ENCODE results near the gene SPACA7.
"Not testable (repeated sequence)": the region's sequence is repeated elsewhere in the genome, so short reads cannot be mapped to it uniquely, and the experiment has no call there.

The SPACA7 gene

DNA sequence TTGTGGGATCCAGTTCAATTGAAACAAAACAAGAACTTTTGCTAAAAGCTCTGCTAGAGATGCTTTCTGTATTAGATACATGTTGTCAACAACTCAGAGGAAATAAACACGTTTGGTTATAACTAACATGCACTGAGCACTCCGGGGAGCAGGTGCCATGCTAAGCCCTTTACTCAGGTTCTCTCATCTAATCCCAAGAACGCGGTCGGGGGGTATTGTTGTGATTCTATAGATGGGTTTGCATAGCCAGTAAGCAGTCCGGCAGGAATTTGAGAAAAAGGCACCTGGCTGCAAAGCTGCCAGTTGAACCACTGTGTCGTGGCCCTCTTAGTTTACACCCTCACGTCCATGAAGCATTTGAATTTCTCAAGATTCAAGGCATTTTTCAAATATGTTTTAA is 24.3 kb upstream of the SPACA7 start:
- no peak for DNase-seq

- no peak for DNase-seq
These were observed 22.3 kb upstream of the SPACA7 start for GRCh38 chr13:112353856-112354255.

DNA sequence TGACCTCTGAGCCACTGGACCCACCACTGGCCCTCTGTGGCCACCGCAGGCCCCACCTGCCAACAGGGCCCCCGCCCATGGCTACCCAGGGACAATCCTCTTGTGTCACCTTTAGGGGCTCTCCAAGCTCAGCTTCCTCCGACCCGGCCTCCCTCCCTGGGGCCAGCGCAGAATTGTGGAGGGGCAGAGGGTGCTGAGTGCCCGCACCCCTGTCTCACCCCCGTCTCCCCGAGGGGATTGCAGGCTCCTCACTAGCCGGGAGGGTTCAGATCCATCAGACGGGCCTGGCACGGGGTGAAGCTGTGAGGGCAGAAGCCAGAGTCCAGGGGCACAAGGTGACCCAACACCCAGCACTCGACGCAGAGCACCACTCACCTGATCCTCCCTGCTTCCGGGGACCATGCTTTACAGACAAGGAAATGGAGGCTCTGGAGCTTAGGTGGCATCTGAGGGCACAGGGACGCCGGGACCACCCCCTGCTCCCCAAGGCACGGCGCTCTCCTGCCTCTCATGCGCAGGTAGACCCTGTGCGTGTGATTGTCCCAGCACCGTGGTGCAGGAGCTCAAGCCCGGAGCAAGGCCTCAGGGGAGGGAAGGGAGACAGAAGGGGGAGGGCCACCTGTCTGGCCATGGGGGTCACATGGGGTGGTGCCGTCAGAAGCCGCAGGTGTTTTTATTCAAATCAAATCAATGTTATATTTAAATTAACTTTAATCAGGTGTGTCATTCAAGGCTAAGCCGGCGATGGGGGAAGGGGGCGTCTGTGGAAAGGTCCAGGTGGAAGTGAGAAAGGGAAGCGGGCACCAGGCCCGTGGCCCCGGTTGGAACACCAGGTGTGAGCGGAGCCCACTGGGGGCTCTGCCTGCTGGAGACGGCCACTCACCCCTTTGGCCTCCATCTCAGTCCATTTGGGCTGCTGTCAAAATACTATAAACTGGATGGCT is 21.6 kb upstream of the SPACA7 start:
- no peak for DNase-seq

DNA sequence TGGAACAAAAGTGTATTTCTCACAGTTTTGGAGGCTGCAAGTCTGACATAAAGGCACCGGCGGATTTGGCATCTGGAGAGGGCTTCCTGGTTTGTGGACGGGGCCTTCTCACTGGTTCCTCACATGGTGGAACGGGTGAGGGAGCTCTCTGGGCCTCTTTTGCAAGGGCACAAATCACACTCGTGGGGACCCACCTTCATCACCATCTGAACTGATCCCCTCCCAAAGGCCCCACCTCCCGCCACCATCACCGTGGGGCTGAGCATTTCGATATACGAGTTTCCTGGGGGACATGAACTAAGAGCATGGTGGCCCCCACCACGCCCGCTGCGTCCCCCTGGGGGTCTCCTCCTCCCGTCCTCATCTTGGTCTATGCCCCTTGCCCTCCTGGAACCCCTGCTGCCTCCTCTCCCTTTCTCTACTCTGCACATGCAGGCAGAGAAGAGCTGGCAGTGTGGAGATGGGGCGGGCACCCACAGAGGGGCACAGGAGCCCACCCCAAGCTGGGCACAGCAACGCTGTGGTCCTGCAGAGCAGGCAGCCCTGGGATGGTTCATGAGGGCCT is 20.8 kb upstream of the SPACA7 start:
- DNase-seq = no peak

DNA sequence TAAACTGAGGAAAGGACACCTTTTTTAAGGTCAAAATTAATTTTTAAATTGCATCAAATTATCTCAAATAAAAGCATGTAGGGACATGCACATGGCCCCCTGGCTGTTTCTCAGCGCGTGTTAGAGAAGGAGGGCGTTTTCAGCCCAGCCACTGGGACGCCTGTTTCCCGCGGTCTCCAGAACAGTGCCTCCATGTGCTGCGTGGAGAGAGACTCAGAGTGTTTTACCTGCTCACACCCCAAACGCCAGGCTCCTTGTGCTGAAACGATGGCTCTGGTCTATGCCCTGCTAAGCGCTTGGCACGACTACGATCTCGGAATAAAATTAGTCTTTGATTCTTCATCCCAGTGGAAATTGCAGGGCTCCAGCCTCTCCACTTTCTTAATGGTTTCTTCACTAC is 20.0 kb upstream of the SPACA7 start:
- no peak for DNase-seq

- no peak for DNase-seq
These were observed 18.0 kb upstream of the SPACA7 start for GRCh38 chr13:112358156-112358555.

GRCh38 chr13:112362021-112362420 is 14.1 kb upstream of the SPACA7 start:
- no peak for DNase-seq

DNA sequence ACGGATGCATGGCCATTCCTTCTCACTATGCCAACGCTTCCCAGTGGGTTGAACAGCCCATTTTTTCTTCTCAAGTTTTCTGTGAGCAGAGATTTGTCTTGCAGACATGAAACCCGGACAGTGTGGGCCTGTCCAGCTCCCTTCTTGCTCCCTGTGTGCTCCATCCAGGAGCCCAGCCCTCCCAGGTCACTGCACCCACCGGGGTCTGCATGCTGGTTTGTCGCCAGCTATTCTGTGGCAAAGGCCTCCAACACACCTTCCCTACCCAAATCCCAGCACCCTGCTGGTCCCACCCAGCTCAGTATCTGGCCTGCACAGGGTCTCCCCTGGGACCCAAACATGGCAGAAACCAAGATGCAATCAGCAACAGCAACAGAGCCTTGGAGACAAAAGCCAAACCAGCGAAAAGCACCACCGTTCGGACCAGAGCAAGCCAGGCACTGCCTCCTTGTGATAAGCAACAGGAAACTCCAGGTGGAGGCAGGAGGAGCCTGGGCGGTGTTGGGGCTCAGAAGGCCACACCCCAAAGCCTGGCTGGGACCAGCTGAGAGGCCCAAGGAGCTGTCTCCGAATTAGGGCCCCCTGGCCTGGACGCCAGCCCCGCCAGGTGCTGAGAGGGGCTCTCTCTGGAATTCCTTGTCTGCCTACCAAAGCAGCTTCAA is 12.2 kb upstream of the SPACA7 start:
- DNase-seq = no peak

GRCh38 chr13:112366907-112367646 is 9.1 kb upstream of the SPACA7 start:
- no peak for DNase-seq

GRCh38 chr13:112368883-112369282 is 7.3 kb upstream of the SPACA7 start:
- no peak for DNase-seq

DNA sequence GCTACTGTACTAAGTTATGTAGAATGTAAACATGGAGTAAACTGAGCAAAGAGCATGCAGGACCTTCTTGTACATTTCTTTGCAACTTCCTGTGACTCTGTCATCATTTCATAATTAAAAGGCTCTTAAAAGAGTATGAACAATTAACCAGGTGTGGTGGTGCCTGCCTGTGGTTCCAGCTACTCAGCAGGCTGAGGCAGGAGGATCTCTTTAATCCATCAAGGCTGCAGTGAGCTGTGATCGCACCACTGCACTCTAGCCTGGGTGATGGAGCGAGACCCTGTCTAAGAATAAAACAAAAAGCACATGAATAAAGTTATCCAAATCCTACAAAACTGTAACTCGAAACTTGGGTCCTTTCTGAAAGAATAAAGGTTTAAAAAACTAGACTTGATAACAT is 5.8 kb upstream of the SPACA7 start:
- no peak for DNase-seq

DNA sequence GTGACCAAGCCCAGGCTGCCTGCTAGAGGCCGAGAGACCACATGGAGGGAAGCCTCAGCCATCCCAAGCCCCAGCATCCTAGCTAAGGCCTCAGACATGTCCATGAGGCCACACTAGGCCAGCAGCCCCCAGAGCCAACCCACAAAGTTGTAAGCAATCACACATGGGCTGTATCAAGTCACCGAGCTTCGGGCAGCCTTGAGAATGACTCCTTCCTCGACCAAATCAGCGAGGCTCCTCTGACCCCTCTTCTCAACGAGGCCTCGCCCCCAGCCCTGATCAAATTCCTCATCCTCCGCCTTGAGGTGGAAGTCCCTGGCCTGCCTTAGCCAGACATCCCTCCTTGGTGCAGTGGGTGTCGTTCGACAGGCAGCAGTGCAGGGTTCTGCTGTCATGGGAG is 1.9 kb upstream of the SPACA7 start:
- DNase-seq = no peak

DNA sequence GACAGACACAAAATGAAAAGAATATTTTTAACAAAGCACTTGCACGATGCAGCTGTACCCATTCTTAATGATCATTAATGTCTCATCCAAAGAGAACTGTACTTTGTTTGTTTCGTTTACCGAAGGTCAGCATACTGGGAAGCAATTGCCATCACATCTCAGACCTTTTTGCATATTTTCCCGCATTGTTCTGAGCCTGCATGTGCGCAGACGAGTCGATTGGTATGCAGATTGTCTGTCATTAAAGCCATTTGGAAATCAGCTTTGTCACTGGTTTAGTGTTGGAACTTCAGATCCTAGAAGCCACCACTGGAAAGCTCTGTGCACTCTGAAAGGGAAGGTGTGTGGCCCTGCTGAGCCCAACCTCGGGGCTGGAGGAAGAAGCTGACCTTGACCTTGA is 15.6 kb downstream of the SPACA7 start:
- DNase-seq = no peak

DNA sequence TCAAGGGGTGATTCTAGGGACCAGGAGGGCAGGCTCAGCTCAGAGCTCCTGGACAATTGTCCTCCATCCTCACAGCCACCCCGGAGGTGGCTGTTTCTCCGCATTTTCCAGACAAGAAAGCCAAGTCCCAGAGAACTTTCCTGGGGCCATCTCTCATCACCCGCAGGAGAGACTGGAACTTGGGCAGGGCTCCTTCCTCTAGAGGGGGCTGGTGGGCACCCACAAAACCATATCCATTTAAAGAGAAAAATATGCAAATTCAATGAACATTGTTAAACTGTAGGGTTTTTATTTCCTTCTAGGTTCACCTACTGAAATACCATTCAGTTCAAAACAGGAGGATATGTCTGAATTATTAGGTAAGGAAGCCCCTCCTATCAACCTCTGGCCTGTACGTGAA is 16.6 kb downstream of the SPACA7 start:
- no peak for DNase-seq

DNA sequence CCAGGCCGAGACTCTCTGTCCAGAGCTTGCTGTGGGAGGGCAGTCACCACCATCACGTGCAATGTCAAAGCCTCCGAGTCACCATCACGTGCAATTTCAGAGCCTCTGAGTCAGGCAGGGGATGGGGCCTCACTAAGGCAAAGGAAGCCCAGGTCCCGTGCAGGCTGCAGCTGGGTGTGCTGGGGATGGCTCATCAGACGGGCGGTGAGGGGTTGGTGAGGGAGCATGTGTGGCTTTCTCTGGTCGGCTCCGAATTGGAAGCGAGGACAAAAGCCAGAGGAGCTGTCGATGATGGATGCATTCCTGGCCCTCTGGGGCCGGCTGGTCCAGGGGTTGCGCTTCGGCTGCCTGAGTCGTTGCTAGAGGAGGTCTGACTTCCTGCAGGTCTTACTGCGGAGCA is 18.9 kb downstream of the SPACA7 start:
- DNase-seq = not testable (repeated sequence)

GRCh38 chr13:112395941-112396340 is 19.8 kb downstream of the SPACA7 start:
- not testable (repeated sequence) for DNase-seq

- no peak for DNase-seq
These were observed 21.0 kb downstream of the SPACA7 start for GRCh38 chr13:112397108-112397507.

DNA sequence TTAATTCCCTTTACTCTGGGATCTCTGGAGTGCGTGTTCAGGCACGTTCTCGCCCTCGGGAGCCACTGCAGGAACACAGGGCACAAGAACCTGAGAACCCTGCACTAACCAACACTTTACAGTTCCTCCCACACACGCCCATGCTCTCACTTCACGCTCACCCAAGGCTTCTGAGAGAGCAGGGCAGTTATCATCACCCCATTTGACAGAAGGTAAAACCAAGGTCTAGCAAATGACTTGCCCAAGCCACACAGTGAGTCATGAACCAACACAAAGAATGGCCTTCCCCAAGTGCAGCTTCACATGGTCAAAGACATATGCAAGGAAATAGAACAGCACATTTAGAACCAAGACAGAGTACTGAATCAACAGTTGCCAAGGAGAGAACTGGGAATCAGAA is 22.2 kb downstream of the SPACA7 start:
- not testable (repeated sequence) for DNase-seq

DNA sequence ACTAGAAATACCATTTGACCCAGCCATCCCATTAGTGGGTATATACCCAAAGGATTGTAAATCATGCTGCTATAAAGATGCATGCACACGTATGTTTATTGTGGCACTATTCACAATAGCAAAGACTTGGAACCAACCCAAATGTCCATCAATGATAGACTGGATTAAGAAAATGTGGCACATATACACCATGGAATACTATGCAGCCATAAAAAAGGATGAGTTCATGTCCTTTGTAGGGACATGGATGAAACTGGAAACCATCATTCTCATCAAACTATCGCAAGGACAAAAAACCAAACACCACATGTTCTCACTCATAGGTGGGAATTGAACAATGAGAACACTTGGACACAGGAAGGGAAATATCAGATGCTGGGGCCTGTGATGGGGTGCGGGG is 33.7 kb downstream of the SPACA7 start:
- not testable (repeated sequence) for DNase-seq

DNA sequence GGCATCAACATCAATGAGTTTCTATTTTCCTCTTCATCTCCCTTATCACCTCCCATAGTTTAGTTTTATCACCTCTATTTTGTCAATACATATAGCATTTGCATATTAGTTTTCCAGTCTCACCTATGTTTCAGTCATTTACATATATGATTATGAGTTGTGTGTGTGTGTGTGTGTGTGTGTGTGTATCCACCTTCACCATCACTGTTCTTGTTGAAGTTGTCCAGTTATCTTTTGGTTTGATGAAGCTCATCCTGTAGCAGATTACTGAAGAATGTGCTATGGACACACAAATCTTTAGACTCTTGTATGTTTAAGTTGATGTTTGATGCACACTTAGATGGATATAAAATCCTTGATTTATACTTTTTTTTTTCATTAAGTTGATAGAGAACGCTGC is 40.5 kb downstream of the SPACA7 start:
- DNase-seq = no peak

- no peak for DNase-seq
These were observed 40.9 kb downstream of the SPACA7 start for GRCh38 chr13:112417079-112417478.

DNA sequence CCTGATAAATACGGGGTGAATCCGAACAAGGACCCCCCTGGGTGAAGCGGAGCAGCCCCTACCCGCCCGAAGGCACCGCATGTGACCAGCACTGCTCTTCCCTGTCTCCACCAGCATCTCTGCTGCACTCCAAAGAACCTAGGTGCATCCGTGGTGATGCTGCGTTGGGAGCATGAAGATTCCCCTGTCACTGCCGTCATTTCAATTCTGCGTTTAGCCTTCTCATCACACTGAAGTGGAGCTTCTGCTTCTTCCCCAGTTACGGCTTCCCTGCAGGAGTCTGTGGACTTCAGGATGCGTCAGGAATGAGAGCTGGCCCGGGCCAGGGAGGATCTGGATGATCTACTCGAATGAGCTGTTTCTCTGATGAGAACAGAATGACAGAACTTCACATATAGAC is 47.9 kb downstream of the SPACA7 start:
- DNase-seq = no peak

GRCh38 chr13:112428704-112429103 is 52.5 kb downstream of the SPACA7 start:
- DNase-seq = no peak

Data from activated effector memory CD4-positive, alpha-beta T cell treated with Interleukin-2 at 50 U/mL for 16 hours (primary cell).